SU-DHL-6 (cell line): ENCODE measurements around the gene EYA2.

Experiments used
- CTCF ChIP-seq: fragments of 200-600 bp; sonication (generic); IDR thresholded peaks from one replicate; pipeline ENCODE4 v1.5.1; 2017; ENCODE audit warnings: antibody characterized with exemption, mild to moderate bottlenecking, low read length, moderate library complexity; ENCODE audit not compliant: insufficient read depth, poor library complexity, severe bottlenecking
- EZH2phosphoT487 ChIP-seq: fragments of 200-600 bp; sonication (generic), shearing (Covaris generic); conservative IDR thresholded peaks from 2 replicates; pipeline ENCODE4 v1.6.1; 2018; ENCODE audit warnings: mild to moderate bottlenecking, antibody characterized with exemption, low read length, moderate library complexity, mixed read lengths

- TF ChIP-seq CTCF (no peak), EZH2phosphoT487 (no peak)
Measured at GRCh38 chr20:47062226-47062890, 167.7 kb downstream of the EYA2 start.
